ENCODE results near the gene PTPRG. TPM values are rescaled to one million over a fixed set of nuclear protein-coding genes. Genes with fewer than 3 reads are reported as not detected.

PTPRG gene
- total RNA-seq, 1 donor from 2014 or later: 80.7 TPM

DNA sequence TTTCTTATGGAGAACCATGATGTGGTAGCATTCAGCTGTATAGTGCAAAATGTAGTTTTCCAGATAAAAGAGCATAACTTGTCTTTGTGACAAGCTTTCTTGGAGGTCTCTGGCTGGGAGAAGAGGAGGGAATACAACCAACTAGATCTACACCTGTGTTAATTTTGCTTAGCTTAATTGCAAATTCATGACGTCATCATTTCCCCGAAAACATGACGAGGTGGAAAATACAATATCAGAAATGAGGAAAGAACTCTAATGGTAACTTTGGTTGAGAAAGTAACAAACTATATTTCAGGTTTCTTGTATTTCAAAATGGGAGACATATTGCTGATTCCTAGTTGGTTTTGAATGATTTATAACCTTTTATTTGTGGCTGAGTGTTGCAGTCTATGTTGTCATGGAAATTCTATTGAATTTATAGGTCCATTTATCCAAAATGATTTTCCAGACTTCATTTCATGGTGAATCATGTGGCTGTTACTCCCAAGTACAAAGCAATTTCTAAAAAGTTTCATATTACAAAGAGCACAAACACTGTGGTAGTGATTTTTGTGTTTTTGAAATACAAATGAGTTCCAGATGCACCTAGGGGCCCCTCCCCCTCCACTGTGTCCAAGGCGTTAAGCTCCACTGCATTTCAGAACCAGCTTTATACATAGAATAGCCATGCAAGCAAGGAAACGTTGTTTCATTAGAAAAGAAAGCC is 504.8 kb downstream of the PTPRG start:
- peaks cover 2% of the 10 kb centered on the region for H3K27me3 Mint-ChIP-seq (ENCODE audit: unreplicated experiment)
- no peak overlapping the region for H3K4me3 Mint-ChIP-seq (ENCODE audit: unreplicated experiment)
- H3K27ac Mint-ChIP-seq (ENCODE audit: unreplicated experiment): no peak overlapping the region
- TF ChIP-seq, protein P1, sequence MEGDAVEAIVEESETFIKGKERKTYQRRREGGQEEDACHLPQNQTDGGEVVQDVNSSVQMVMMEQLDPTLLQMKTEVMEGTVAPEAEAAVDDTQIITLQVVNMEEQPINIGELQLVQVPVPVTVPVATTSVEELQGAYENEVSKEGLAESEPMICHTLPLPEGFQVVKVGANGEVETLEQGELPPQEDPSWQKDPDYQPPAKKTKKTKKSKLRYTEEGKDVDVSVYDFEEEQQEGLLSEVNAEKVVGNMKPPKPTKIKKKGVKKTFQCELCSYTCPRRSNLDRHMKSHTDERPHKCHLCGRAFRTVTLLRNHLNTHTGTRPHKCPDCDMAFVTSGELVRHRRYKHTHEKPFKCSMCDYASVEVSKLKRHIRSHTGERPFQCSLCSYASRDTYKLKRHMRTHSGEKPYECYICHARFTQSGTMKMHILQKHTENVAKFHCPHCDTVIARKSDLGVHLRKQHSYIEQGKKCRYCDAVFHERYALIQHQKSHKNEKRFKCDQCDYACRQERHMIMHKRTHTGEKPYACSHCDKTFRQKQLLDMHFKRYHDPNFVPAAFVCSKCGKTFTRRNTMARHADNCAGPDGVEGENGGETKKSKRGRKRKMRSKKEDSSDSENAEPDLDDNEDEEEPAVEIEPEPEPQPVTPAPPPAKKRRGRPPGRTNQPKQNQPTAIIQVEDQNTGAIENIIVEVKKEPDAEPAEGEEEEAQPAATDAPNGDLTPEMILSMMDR (IDR thresholded peaks at IDR 0.05; ENCODE audit: unreplicated experiment): no peak
- H3K4me1 Mint-ChIP-seq (ENCODE audit: unreplicated experiment): peaks cover 3% of the 10 kb centered on the region
- no peak for DNase-seq (ENCODE audit: low spot score)
- no peaks in the 10 kb centered on the region for H3K36me3 Mint-ChIP-seq (ENCODE audit: low read depth, unreplicated experiment)
- no peaks in the 10 kb centered on the region for H3K9me3 Mint-ChIP-seq (ENCODE audit: unreplicated experiment)

GRCh38 chr3:62068337-62068736 is 507.0 kb downstream of the PTPRG start:
- Mint-ChIP-seq H3K4me3 (ENCODE audit: unreplicated experiment) (no peak overlapping the region), H3K27me3 (ENCODE audit: unreplicated experiment) (peaks cover 2% of the 10 kb centered on the region), H3K27ac (ENCODE audit: unreplicated experiment) (no peak overlapping the region), H3K9me3 (ENCODE audit: unreplicated experiment) (no peaks in the 10 kb centered on the region), H3K4me1 (ENCODE audit: unreplicated experiment) (peaks cover 3% of the 10 kb centered on the region), H3K36me3 (ENCODE audit: low read depth, unreplicated experiment) (no peaks in the 10 kb centered on the region)
- TF ChIP-seq, protein P1 (IDR thresholded peaks at IDR 0.05; ENCODE audit: unreplicated experiment): no peak
- no peak for DNase-seq (ENCODE audit: low spot score)

GRCh38 chr3:62070891-62071290 is 509.5 kb downstream of the PTPRG start:
- H3K4me1 Mint-ChIP-seq (ENCODE audit: unreplicated experiment): peaks cover 3% of the 10 kb centered on the region
- peaks cover 2% of the 10 kb centered on the region for H3K27me3 Mint-ChIP-seq (ENCODE audit: unreplicated experiment)
- no peak overlapping the region for H3K4me3 Mint-ChIP-seq (ENCODE audit: unreplicated experiment)
- no peaks in the 10 kb centered on the region for H3K9me3 Mint-ChIP-seq (ENCODE audit: unreplicated experiment)
- TF ChIP-seq, protein P1 (IDR thresholded peaks at IDR 0.05; ENCODE audit: unreplicated experiment): no peak
- no peaks in the 10 kb centered on the region for H3K36me3 Mint-ChIP-seq (ENCODE audit: low read depth, unreplicated experiment)
- DNase-seq (ENCODE audit: low spot score): no peak
- no peak overlapping the region for H3K27ac Mint-ChIP-seq (ENCODE audit: unreplicated experiment)

GRCh38 chr3:62073038-62073437 is 511.7 kb downstream of the PTPRG start:
- no peak overlapping the region for H3K4me3 Mint-ChIP-seq (ENCODE audit: unreplicated experiment)
- H3K36me3 Mint-ChIP-seq (ENCODE audit: low read depth, unreplicated experiment): no peaks in the 10 kb centered on the region
- H3K9me3 Mint-ChIP-seq (ENCODE audit: unreplicated experiment): no peaks in the 10 kb centered on the region
- DNase-seq (ENCODE audit: low spot score): no peak
- peaks cover 3% of the 10 kb centered on the region for H3K4me1 Mint-ChIP-seq (ENCODE audit: unreplicated experiment)
- H3K27ac Mint-ChIP-seq (ENCODE audit: unreplicated experiment): no peak overlapping the region
- no peaks in the 10 kb centered on the region for H3K27me3 Mint-ChIP-seq (ENCODE audit: unreplicated experiment)
- TF ChIP-seq, protein P1 (IDR thresholded peaks at IDR 0.05; ENCODE audit: unreplicated experiment): no peak

GRCh38 chr3:62084558-62084957 is 523.2 kb downstream of the PTPRG start:
- Mint-ChIP-seq H3K4me3 (ENCODE audit: unreplicated experiment) (no peak overlapping the region), H3K9me3 (ENCODE audit: unreplicated experiment) (no peaks in the 10 kb centered on the region), H3K36me3 (ENCODE audit: low read depth, unreplicated experiment) (no peaks in the 10 kb centered on the region), H3K27ac (ENCODE audit: unreplicated experiment) (no peak overlapping the region), H3K27me3 (ENCODE audit: unreplicated experiment) (no peaks in the 10 kb centered on the region), H3K4me1 (ENCODE audit: unreplicated experiment) (peaks cover 5% of the 10 kb centered on the region)
- TF ChIP-seq, protein P1 (IDR thresholded peaks at IDR 0.05; ENCODE audit: unreplicated experiment): no peak
- DNase-seq (ENCODE audit: low spot score): no peak

All from endothelial cell (in vitro differentiated cells).